Right lobe of liver (tissue), 6 donors: ENCODE data around the gene CREB3L2. TPM values are rescaled to one million over a fixed set of nuclear protein-coding genes. Genes with fewer than 3 reads are reported as not detected.

Source experiments
- ATAC-seq, 4 donors: fragments of 200-7000 bp; cut with Tn5 transposase; one replicate each; pipeline ENCODE4 v1.9.1; 2020; ENCODE audit warnings: mild to moderate bottlenecking in 4 of 4, moderate library complexity in 4 of 4
- DNase-seq, 3 donors: peaks; one replicate each; pipeline ENCODE4 v3.0.0-alpha.2; 2020
- H3K27ac ChIP-seq, 3 donors: fragments of 200-600 bp; one replicate each; pipeline ENCODE4 v1.8.0; 2022
- H3K27me3 ChIP-seq, 2 donors: fragments of 200-600 bp; one replicate each; pipeline ENCODE4 v1.8.0; 2022
- H3K36me3 ChIP-seq, 4 donors: fragments of 200-600 bp; sonication (generic) in 1 of 4; one replicate each; pipeline versions ENCODE4 v1.5.1 to v1.8.0; 2017 to 2022; ENCODE audit warnings: control low read depth in 1 of 4
- H3K4me1 ChIP-seq, 4 donors: fragments of 200-600 bp; sonication (generic) in 1 of 4; one replicate each; pipeline versions ENCODE4 v1.5.1 to v1.8.0; 2017 to 2022; ENCODE audit warnings: control low read depth in 1 of 4
- H3K4me3 ChIP-seq, 3 donors: fragments of 200-600 bp; one replicate each; pipeline ENCODE4 v1.8.0; 2022
- H3K9me3 ChIP-seq, 4 donors: fragments of 200-600 bp; sonication (generic) in 1 of 4; one replicate each; pipeline versions ENCODE4 v1.5.1 to v1.8.0; 2017 to 2022; ENCODE audit warnings: control low read depth in 1 of 4
- POLR2A ChIP-seq: fragments of 450-650 bp; IDR thresholded peaks from one replicate; pipeline ENCODE4 v1.6.1; 2017; ENCODE audit warnings: antibody characterized with exemption, mild to moderate bottlenecking
- WGBS: methylation state at CpG from one replicate; pipeline ENCODE4 v1.1.6; 2018; ENCODE audit warnings: low coverage, low lambda C conversion rate; ENCODE audit not compliant: insufficient coverage; ENCODE audit errors: missing lambda C conversion rate; 5-methylcytosine and 5-hydroxymethylcytosine counted together
- intact Hi-C, 2 donors: fragments of 100-400 bp; cut with DNase I; formaldehyde crosslinking; loops; one replicate each; pipeline versions ENCODE4 v1.11.2 to v1.14.1; 2022
- total RNA-seq, 6 experiments: library from RNA; depleted of rRNA in 2 of 6; stranded (reverse); fragments of >200 nt in 2 of 6; fragmentation: NEBNext Ultra II Directional in 3 of 6; extraction: Animal tissue kit (Norgen Biotek cat#: 25700) in 3 of 6; gene quantifications; one replicate each; pipeline versions ENCODE4 v1.1.0 to v1.2.4, GENCODE V29; 2016 to 2023
- TF ChIP-seq, protein P1 (sequence below), 4 donors: fragments of 200-600 bp in 3 of 4; fragments of 450-650 bp in 1 of 4; IDR thresholded peaks; one replicate each; pipeline versions ENCODE4 v1.5.1 to v1.8.0; 2016 to 2022; ENCODE audit warnings: antibody characterized with exemption in 4 of 4, mild to moderate bottlenecking in 2 of 4
- donor health status: DM: no; HTN: yes; CAD: no.
- donor health status: DM: no; HTN: no; CAD: no.
- donor health status: DM: no; HTN: no; CAD: no.
- donor health status: DM: no; HTN: yes; CAD: no.
- donor health status: DM: no; HTN: yes; CAD: no.

Gene CREB3L2
- total RNA-seq, 6 experiments from 2014 or later: 11.5 to 29.9 (median 18.2) TPM

- ATAC-seq (no peak), DNase-seq (no peak)
- no peak overlapping the region for H3K4me3 ChIP-seq
- H3K4me1 ChIP-seq: peaks cover 0 to 30% (median 0%) of the 10 kb centered on the region in 4 donors
- intact Hi-C loops: no loop called here
- no peaks in the 10 kb centered on the region for H3K36me3 ChIP-seq
- no peaks in the 10 kb centered on the region for H3K9me3 ChIP-seq
- 100% methylated on average over 1 of the region's 1 CpG for WGBS
- no peak for TF ChIP-seq POLR2A
- TF ChIP-seq, protein P1, sequence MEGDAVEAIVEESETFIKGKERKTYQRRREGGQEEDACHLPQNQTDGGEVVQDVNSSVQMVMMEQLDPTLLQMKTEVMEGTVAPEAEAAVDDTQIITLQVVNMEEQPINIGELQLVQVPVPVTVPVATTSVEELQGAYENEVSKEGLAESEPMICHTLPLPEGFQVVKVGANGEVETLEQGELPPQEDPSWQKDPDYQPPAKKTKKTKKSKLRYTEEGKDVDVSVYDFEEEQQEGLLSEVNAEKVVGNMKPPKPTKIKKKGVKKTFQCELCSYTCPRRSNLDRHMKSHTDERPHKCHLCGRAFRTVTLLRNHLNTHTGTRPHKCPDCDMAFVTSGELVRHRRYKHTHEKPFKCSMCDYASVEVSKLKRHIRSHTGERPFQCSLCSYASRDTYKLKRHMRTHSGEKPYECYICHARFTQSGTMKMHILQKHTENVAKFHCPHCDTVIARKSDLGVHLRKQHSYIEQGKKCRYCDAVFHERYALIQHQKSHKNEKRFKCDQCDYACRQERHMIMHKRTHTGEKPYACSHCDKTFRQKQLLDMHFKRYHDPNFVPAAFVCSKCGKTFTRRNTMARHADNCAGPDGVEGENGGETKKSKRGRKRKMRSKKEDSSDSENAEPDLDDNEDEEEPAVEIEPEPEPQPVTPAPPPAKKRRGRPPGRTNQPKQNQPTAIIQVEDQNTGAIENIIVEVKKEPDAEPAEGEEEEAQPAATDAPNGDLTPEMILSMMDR (IDR thresholded peaks at IDR 0.05): no peak
- no peaks in the 10 kb centered on the region for H3K27me3 ChIP-seq
- H3K27ac ChIP-seq: no peak overlapping the region
Measured at GRCh38 chr7:137828456-137828855, 173.4 kb downstream of the CREB3L2 start.

GRCh38 chr7:137825489-137825888 is 176.4 kb downstream of the CREB3L2 start:
- H3K27me3 ChIP-seq: no peaks in the 10 kb centered on the region
- H3K9me3 ChIP-seq: no peaks in the 10 kb centered on the region
- WGBS: 50% methylated on average over 2 of the region's 3 CpGs
- ATAC-seq (no peak), DNase-seq (no peak)
- intact Hi-C loops: no loop called here
- H3K4me1 ChIP-seq: peaks cover 0 to 15% (median 0%) of the 10 kb centered on the region in 4 donors
- no peak overlapping the region for H3K4me3 ChIP-seq
- H3K27ac ChIP-seq: no peak overlapping the region
- TF ChIP-seq POLR2A: no peak
- no peaks in the 10 kb centered on the region for H3K36me3 ChIP-seq

Other genes starting within 250 kb of the CREB3L2 start
- under 1 TPM in 5 of 6 experiments, not detected in 1; 0.05 to 0.35 (median 0.06) TPM for gene DGKI, start 155.1 kb downstream of the CREB3L2 start, total RNA-seq
- gene AKR1D1, start 74.4 kb upstream of the CREB3L2 start, total RNA-seq: 100 to 1,000 TPM in 2 of 6 experiments, 10 to 100 TPM in 4; 43.8 to 332 (median 93.6) TPM